ENCODE measurements around the gene USP27X.

The USP27X gene

GRCh38 chrX:49910344-49910743 is 31.1 kb downstream of the USP27X start:
- TF ChIP-seq CTCF (IDR thresholded peaks at IDR 0.05; ENCODE audit: control insufficient read depth, insufficient read depth, low read depth, low read length, missing control alignments) = no peak
- DNase-seq (ENCODE audit: low read depth) = no peak
- no peak overlapping the region for H3K4me3 ChIP-seq (ENCODE audit: control insufficient read depth, low read depth, low read length)

- no peak for TF ChIP-seq CTCF (IDR thresholded peaks at IDR 0.05; ENCODE audit: control insufficient read depth, insufficient read depth, low read depth, low read length, missing control alignments)
- no peak overlapping the region for H3K4me3 ChIP-seq (ENCODE audit: control insufficient read depth, low read depth, low read length)
- no peak for DNase-seq (ENCODE audit: low read depth)
Measured at GRCh38 chrX:49912086-49912485, 32.8 kb downstream of the USP27X start.

GRCh38 chrX:49912861-49913260 is 33.6 kb downstream of the USP27X start:
- no peak for TF ChIP-seq CTCF (IDR thresholded peaks at IDR 0.05; ENCODE audit: control insufficient read depth, insufficient read depth, low read depth, low read length, missing control alignments)
- no peak overlapping the region for H3K4me3 ChIP-seq (ENCODE audit: control insufficient read depth, low read depth, low read length)
- DNase-seq (ENCODE audit: low read depth) = no peak

- peak; percentile 89 for TF ChIP-seq CTCF (IDR thresholded peaks at IDR 0.05; ENCODE audit: control insufficient read depth, insufficient read depth, low read depth, low read length, missing control alignments)
- peak; percentile 28 for DNase-seq (ENCODE audit: low read depth)
Measured at GRCh38 chrX:49915361-49916222, 36.3 kb downstream of the USP27X start.

GRCh38 chrX:49919617-49920016 is 40.3 kb downstream of the USP27X start:
- peak; percentile 11 for DNase-seq (ENCODE audit: low read depth)
- H3K4me3 ChIP-seq (ENCODE audit: control insufficient read depth, low read depth, low read length) = no peak overlapping the region
- TF ChIP-seq CTCF (IDR thresholded peaks at IDR 0.05; ENCODE audit: control insufficient read depth, insufficient read depth, low read depth, low read length, missing control alignments) = peak; percentile 80

More at GRCh38 chrX:49915361-49916222, 36.3 kb downstream of the USP27X start:
- H3K4me3 ChIP-seq (ENCODE audit: control insufficient read depth, low read depth, low read length) = no peak overlapping the region

GRCh38 chrX:49921109-49921508 is 41.8 kb downstream of the USP27X start:
- no peak for DNase-seq (ENCODE audit: low read depth)
- TF ChIP-seq CTCF (IDR thresholded peaks at IDR 0.05; ENCODE audit: control insufficient read depth, insufficient read depth, low read depth, low read length, missing control alignments) = no peak
- no peak overlapping the region for H3K4me3 ChIP-seq (ENCODE audit: control insufficient read depth, low read depth, low read length)

All from AG09309 (cell line).